Upper lobe of left lung (tissue), 6 donors: ENCODE data around the gene WDFY3. TPM values are rescaled to one million over a fixed set of nuclear protein-coding genes. Genes with fewer than 3 reads are reported as not detected.
A peak's percentile ranks its signal among the peaks of the same experiment; 100 is the strongest.

Experiments used
- ATAC-seq, 2 donors: fragments of 200-7000 bp; cut with Tn5 transposase; one replicate each; pipeline ENCODE4 v1.9.1; 2022; ENCODE audit warnings: mild to moderate bottlenecking in 2 of 2, moderate library complexity in 2 of 2; ENCODE audit not compliant: low FRiP score in 2 of 2
- DNase-seq, 2 donors: peaks; one replicate each; pipeline ENCODE4 v3.0.0-alpha.2; 2019 to 2020
- H3K27ac ChIP-seq, 4 donors: fragments of 200-600 bp; sonication (generic); one replicate each; pipeline ENCODE4 v1.5.1; 2016 to 2019
- H3K27me3 ChIP-seq, 4 donors: fragments of 200-600 bp; sonication (generic); one replicate each; pipeline ENCODE4 v1.5.1; 2017 to 2019
- H3K36me3 ChIP-seq, 4 donors: fragments of 200-600 bp; sonication (generic); one replicate each; pipeline ENCODE4 v1.5.1; 2016 to 2019
- H3K4me1 ChIP-seq, 4 donors: fragments of 200-600 bp; sonication (generic); one replicate each; pipeline ENCODE4 v1.5.1; 2018 to 2019
- H3K4me3 ChIP-seq, 4 donors: fragments of 200-600 bp; sonication (generic); one replicate each; pipeline ENCODE4 v1.5.1; 2017 to 2019; ENCODE audit warnings: mild to moderate bottlenecking in 2 of 4, moderate library complexity in 1 of 4
- H3K9me3 ChIP-seq, 4 donors: fragments of 200-600 bp; sonication (generic); one replicate each; pipeline ENCODE4 v1.5.1; 2018 to 2019
- CTCF ChIP-seq, 6 experiments: fragments of 450-650 bp in 4 of 6; fragments of 200-600 bp in 2 of 6; sonication (generic) in 2 of 6; IDR thresholded peaks; one replicate each; pipeline ENCODE4 v1.5.1; 2016 to 2019; ENCODE audit warnings: antibody characterized with exemption in 6 of 6
- EP300 ChIP-seq, 4 donors: sonication (generic); formaldehyde crosslinking; IDR thresholded peaks; one replicate each; pipeline ENCODE4 v1.5.1; 2017; ENCODE audit warnings: antibody characterized with exemption in 4 of 4, control low read depth in 2 of 4
- POLR2A ChIP-seq, 4 donors: fragments of 450-650 bp; IDR thresholded peaks; one replicate each; pipeline ENCODE4 v1.5.1; 2016 to 2017; ENCODE audit warnings: antibody characterized with exemption in 4 of 4, mild to moderate bottlenecking in 2 of 4
- POLR2AphosphoS5 ChIP-seq, 2 donors: sonication (generic); formaldehyde crosslinking; IDR thresholded peaks; one replicate each; pipeline ENCODE4 v1.5.1; 2017; ENCODE audit warnings: antibody characterized with exemption in 2 of 2
- WGBS, 2 donors: methylation state at CpG; one replicate each; pipeline ENCODE4 v1.1.5; 2017 to 2018; 5-methylcytosine and 5-hydroxymethylcytosine counted together
- total RNA-seq, 6 donors: library from RNA; depleted of rRNA in 4 of 6; stranded (reverse); fragments of >200 nt in 4 of 6; gene quantifications; one replicate each; pipeline versions ENCODE4 v1.1.0 to v1.2.1, GENCODE V29; 2016 to 2021
- donor health status: DM: no; HTN: no; CAD: no; lungs with moderate emphysema.
- donor health status: DM: no; HTN: yes; CAD: no; lungs with severe emphysema.

Gene WDFY3
- total RNA-seq, 6 donors from 2014 or later, result 52.0 to 159 (median 103) TPM

- Histone ChIP-seq H3K27me3 (no peaks in the 10 kb centered on the region), H3K4me3 (no peak overlapping the region), H3K4me1 (peaks cover 4 to 25% (median 18%) of the 10 kb centered on the region in 4 donors), H3K27ac (no peak overlapping the region), H3K36me3 (no peaks in the 10 kb centered on the region), H3K9me3 (no peaks in the 10 kb centered on the region)
- TF ChIP-seq POLR2AphosphoS5 (IDR thresholded peaks at IDR 0.05) (no peak), EP300 (IDR thresholded peaks at IDR 0.05) (no peak), CTCF (IDR thresholded peaks at IDR 0.05) (no peak), POLR2A (IDR thresholded peaks at IDR 0.05) (no peak)
- ATAC-seq (no peak), DNase-seq (no peak)
- 86 to 96% methylated on average over 1 of the region's 1 CpG for WGBS, 2 donors
Measured at GRCh38 chr4:84968925-84969324, 2.4 kb upstream of the WDFY3 start.

GRCh38 chr4:84967243-84967690, 777 bp upstream of the WDFY3 start:
- DNase-seq (peak in 1 of 2 donors; percentile 24), ATAC-seq (peak; percentile 9 to 75)
- WGBS, 2 donors, result 1 to 2% methylated on average over 7 of the region's 7 CpGs

GRCh38 chr4:84965553-84966381, 723 bp downstream of the WDFY3 start:
- peak; percentile 32 to 53 for ATAC-seq
- Histone ChIP-seq H3K4me3 (peak overlapping the region; percentile 83 to 93 (median 90)), H3K27me3 (no peaks in the 10 kb centered on the region), H3K9me3 (no peaks in the 10 kb centered on the region), H3K4me1 (peaks cover 4 to 28% (median 18%) of the 10 kb centered on the region in 4 donors), H3K27ac (peak overlapping the region; percentile 94 to 99 (median 96)), H3K36me3 (no peaks in the 10 kb centered on the region)
- peak; percentile 40 to 92 for DNase-seq
- TF ChIP-seq CTCF (IDR thresholded peaks at IDR 0.05), result peak in 5 of 6 experiments; percentile 15 to 47 (median 30)
- TF ChIP-seq POLR2AphosphoS5 (IDR thresholded peaks at IDR 0.05), result no peak
- WGBS, 2 donors, result 2 to 22% methylated on average over 3 to 32 of the region's 98 CpGs

More at GRCh38 chr4:84967243-84967690, 777 bp upstream of the WDFY3 start:
- peak in 1 of 2 donors; percentile 29 for TF ChIP-seq POLR2AphosphoS5 (IDR thresholded peaks at IDR 0.05)
- TF ChIP-seq CTCF (IDR thresholded peaks at IDR 0.05), result no peak
- Histone ChIP-seq H3K36me3 (no peaks in the 10 kb centered on the region), H3K9me3 (no peaks in the 10 kb centered on the region), H3K27me3 (no peaks in the 10 kb centered on the region), H3K4me1 (peaks cover 4 to 25% (median 20%) of the 10 kb centered on the region in 4 donors), H3K4me3 (peak overlapping the region; percentile 83 to 93 (median 90)), H3K27ac (peak overlapping the region; percentile 94 to 99 (median 96))

- WGBS, 2 donors, result 57 to 60% methylated on average over 6 of the region's 6 CpGs
- ATAC-seq (no peak), DNase-seq (no peak)
- H3K36me3 ChIP-seq, result no peaks in the 10 kb centered on the region
- H3K9me3 ChIP-seq, result no peaks in the 10 kb centered on the region
- TF ChIP-seq POLR2A (IDR thresholded peaks at IDR 0.05) (no peak), CTCF (IDR thresholded peaks at IDR 0.05) (no peak), POLR2AphosphoS5 (IDR thresholded peaks at IDR 0.05) (no peak), EP300 (IDR thresholded peaks at IDR 0.05) (no peak)
- no peaks in the 10 kb centered on the region for H3K27me3 ChIP-seq
- H3K4me3 ChIP-seq, result peak overlapping the region; percentile 83 to 93 (median 90)
- peaks cover 7 to 28% (median 18%) of the 10 kb centered on the region in 4 donors for H3K4me1 ChIP-seq
- H3K27ac ChIP-seq, result peak overlapping the region in 3 of 4 donors; percentile 94 to 99 (median 97)
Measured at GRCh38 chr4:84964995-84965552, 1.4 kb downstream of the WDFY3 start.
